GM12892 (cell line): ENCODE measurements around the gene DOCK4.

Experiments used
- DNase-seq: peaks from one replicate; pipeline ENCODE4 v3.0.0; 2011; ENCODE audit not compliant: insufficient read length
- FAIRE-seq: peaks from 2 replicates; lab custom pipeline; 2011; peaks lifted over from hg19 to GRCh38; lab: Jason Lieb, UNC
- POLR2A ChIP-seq: IDR thresholded peaks from 2 replicates; pipeline ENCODE4 v1.6.1; 2011; ENCODE audit warnings: low read depth, low read length, control low read depth
- POLR2AphosphoS5 ChIP-seq: IDR thresholded peaks from 2 replicates; pipeline ENCODE4 v1.6.1; 2011; ENCODE audit warnings: low read depth, low read length, control low read depth
- TAF1 ChIP-seq: IDR thresholded peaks from 2 replicates; pipeline ENCODE4 v1.6.1; 2011; ENCODE audit warnings: low read depth, mild to moderate bottlenecking, control low read depth, low read length, borderline replicate concordance

The DOCK4 gene

GRCh38 chr7:112125250-112125649 is 80.9 kb downstream of the DOCK4 start:
- TF ChIP-seq POLR2A (no peak), TAF1 (no peak), POLR2AphosphoS5 (no peak)
- DNase-seq = no peak
- FAIRE-seq = no peak

- TF ChIP-seq TAF1 (no peak), POLR2AphosphoS5 (no peak), POLR2A (no peak)
- peak; percentile 33 for FAIRE-seq
- DNase-seq = no peak
Observed at GRCh38 chr7:112124061-112124766, 82.0 kb downstream of the DOCK4 start.

GRCh38 chr7:112122798-112123197 is 83.4 kb downstream of the DOCK4 start:
- TF ChIP-seq POLR2AphosphoS5 (no peak), POLR2A (no peak), TAF1 (no peak)
- DNase-seq (no peak), FAIRE-seq (no peak)

- DNase-seq = no peak
- TF ChIP-seq POLR2A (no peak), TAF1 (no peak), POLR2AphosphoS5 (no peak)
- no peak for FAIRE-seq
Observed at GRCh38 chr7:112122144-112122543, 84.1 kb downstream of the DOCK4 start.

GRCh38 chr7:112121318-112121717 is 84.9 kb downstream of the DOCK4 start:
- no peak for DNase-seq
- no peak for FAIRE-seq
- TF ChIP-seq POLR2AphosphoS5 (no peak), POLR2A (no peak), TAF1 (no peak)

GRCh38 chr7:112120696-112121217 is 85.4 kb downstream of the DOCK4 start:
- no peak for FAIRE-seq
- TF ChIP-seq TAF1 (no peak), POLR2AphosphoS5 (no peak), POLR2A (no peak)
- no peak for DNase-seq

GRCh38 chr7:112118581-112119566 is 87.3 kb downstream of the DOCK4 start:
- no peak for DNase-seq
- no peak for FAIRE-seq
- TF ChIP-seq POLR2A = no peak
- TF ChIP-seq TAF1 = no peak
- no peak for TF ChIP-seq POLR2AphosphoS5

GRCh38 chr7:112116894-112117293 is 89.3 kb downstream of the DOCK4 start:
- TF ChIP-seq POLR2A (no peak), TAF1 (no peak), POLR2AphosphoS5 (no peak)
- FAIRE-seq = no peak
- DNase-seq = no peak

- TF ChIP-seq POLR2A (no peak), POLR2AphosphoS5 (no peak), TAF1 (no peak)
- DNase-seq (no peak), FAIRE-seq (no peak)
Observed at GRCh38 chr7:112116358-112116757, 89.8 kb downstream of the DOCK4 start.

GRCh38 chr7:112115880-112116279 is 90.3 kb downstream of the DOCK4 start:
- TF ChIP-seq POLR2AphosphoS5 (no peak), TAF1 (no peak), POLR2A (no peak)
- FAIRE-seq = no peak

GRCh38 chr7:112113913-112114575 is 92.2 kb downstream of the DOCK4 start:
- no peak for DNase-seq
- no peak for FAIRE-seq
- TF ChIP-seq POLR2AphosphoS5 (no peak), TAF1 (no peak), POLR2A (no peak)

More at GRCh38 chr7:112115880-112116279, 90.3 kb downstream of the DOCK4 start:
- no peak for DNase-seq
